HG03108 (cell line): ENCODE measurements around the gene LRRC45.

Source experiments
- ATAC-seq: cut with Tn5 transposase; IDR thresholded peaks from one replicate; pipeline ENCODE4 v1.9.1; 2021; ENCODE audit warnings: moderate library complexity; ENCODE audit not compliant: unreplicated experiment

The LRRC45 gene

GRCh38 chr17:82050152-82050760 lies 27.2 kb downstream of the LRRC45 start:
- no peak for ATAC-seq

- ATAC-seq = no peak
Measured at GRCh38 chr17:82050761-82051641, 27.9 kb downstream of the LRRC45 start.

- no peak for ATAC-seq
Measured at GRCh38 chr17:82051776-82052637, 28.9 kb downstream of the LRRC45 start, which contains the start of the genes GPS1 and RFNG. Gene GPS1 (plus strand): TSS chr17:82051898. CDS start chr17:82051932, 34 bp downstream. Gene RFNG (minus strand): TSS chr17:82051811. CDS start chr17:82051766, 45 bp downstream.

- no peak for ATAC-seq
Measured at GRCh38 chr17:82052638-82053059, 29.5 kb downstream of the LRRC45 start.

- no peak for ATAC-seq
Measured at GRCh38 chr17:82053130-82053529, 30.0 kb downstream of the LRRC45 start.

GRCh38 chr17:82053556-82054263 lies 30.6 kb downstream of the LRRC45 start:
- no peak for ATAC-seq

- no peak for ATAC-seq
Measured at GRCh38 chr17:82054351-82055022, 31.4 kb downstream of the LRRC45 start.

- no peak for ATAC-seq
Measured at GRCh38 chr17:82055023-82055964, 32.2 kb downstream of the LRRC45 start.

- no peak for ATAC-seq
Measured at GRCh38 chr17:82055965-82056728, 33.0 kb downstream of the LRRC45 start.

- no peak for ATAC-seq
Measured at GRCh38 chr17:82056729-82057621, 33.9 kb downstream of the LRRC45 start.

- ATAC-seq = no peak
Measured at GRCh38 chr17:82058230-82058854, 35.2 kb downstream of the LRRC45 start.

GRCh38 chr17:82058855-82059249 lies 35.7 kb downstream of the LRRC45 start:
- no peak for ATAC-seq

GRCh38 chr17:82059272-82060000 lies 36.3 kb downstream of the LRRC45 start:
- no peak for ATAC-seq

GRCh38 chr17:82060001-82060380 lies 36.9 kb downstream of the LRRC45 start:
- no peak for ATAC-seq

GRCh38 chr17:82060614-82061013 lies 37.5 kb downstream of the LRRC45 start:
- ATAC-seq = no peak
